Spleen (tissue), 7 donors: ENCODE results near the gene MTX2.

Experiments used
- POLR2A ChIP-seq, 3 donors: fragments of 450-650 bp; IDR thresholded peaks; one replicate each; pipeline ENCODE4 v1.5.1; 2017; ENCODE audit warnings: antibody characterized with exemption in 3 of 3, mild to moderate bottlenecking in 1 of 3
- TF ChIP-seq, protein P1 (sequence below), 11 experiments: fragments of 200-600 bp in 7 of 11; fragments of 450-650 bp in 4 of 11; sonication (generic) in 4 of 11; IDR thresholded peaks in 8 of 11; conservative IDR thresholded peaks in 3 of 11; 1 replicate in 7 of 11; 2 replicates in 4 of 11; pipeline versions ENCODE4 v1.4.0 to v1.8.0; 2016 to 2021; ENCODE audit warnings: antibody characterized with exemption in 11 of 11, inconsistent platforms in 4 of 11, mild to moderate bottlenecking in 1 of 11
- donor health status: DM: no; HTN: no; CAD: no; lungs with moderate emphysema.
- donor health status: DM: no; HTN: no; CAD: no.
- donor health status: DM: no; HTN: no; CAD: no.

DNA sequence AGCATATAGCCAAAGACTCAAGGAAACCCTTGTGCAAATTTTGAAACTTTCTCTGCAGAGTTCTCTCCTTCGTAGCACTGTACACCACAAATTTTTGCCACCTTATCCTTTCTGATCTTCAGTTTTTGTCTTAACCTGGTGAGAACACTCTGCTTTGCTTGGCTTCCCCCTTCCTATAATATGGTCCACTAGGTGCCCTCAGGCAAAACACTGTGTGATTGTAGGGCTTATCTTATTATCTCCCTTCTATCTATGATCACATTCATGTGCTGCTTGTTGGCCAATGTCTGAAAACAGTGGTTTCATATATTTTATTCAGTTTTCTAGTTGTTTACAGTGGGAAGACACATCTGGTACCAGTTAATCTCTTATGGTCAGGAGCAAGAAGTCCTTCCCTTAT lies 111.1 kb downstream of the MTX2 start:
- no peak for TF ChIP-seq POLR2A (IDR thresholded peaks at IDR 0.05)
- TF ChIP-seq, protein P1, sequence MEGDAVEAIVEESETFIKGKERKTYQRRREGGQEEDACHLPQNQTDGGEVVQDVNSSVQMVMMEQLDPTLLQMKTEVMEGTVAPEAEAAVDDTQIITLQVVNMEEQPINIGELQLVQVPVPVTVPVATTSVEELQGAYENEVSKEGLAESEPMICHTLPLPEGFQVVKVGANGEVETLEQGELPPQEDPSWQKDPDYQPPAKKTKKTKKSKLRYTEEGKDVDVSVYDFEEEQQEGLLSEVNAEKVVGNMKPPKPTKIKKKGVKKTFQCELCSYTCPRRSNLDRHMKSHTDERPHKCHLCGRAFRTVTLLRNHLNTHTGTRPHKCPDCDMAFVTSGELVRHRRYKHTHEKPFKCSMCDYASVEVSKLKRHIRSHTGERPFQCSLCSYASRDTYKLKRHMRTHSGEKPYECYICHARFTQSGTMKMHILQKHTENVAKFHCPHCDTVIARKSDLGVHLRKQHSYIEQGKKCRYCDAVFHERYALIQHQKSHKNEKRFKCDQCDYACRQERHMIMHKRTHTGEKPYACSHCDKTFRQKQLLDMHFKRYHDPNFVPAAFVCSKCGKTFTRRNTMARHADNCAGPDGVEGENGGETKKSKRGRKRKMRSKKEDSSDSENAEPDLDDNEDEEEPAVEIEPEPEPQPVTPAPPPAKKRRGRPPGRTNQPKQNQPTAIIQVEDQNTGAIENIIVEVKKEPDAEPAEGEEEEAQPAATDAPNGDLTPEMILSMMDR (IDR thresholded peaks at IDR 0.05 in 8 of 11, conservative IDR thresholded peaks at IDR 0.05 in 3 of 11) = no peak
